GM12891 (cell line): ENCODE measurements around the gene EVX2.

Source experiments
- PAX5 ChIP-seq: IDR thresholded peaks from 2 replicates; pipeline ENCODE4 v1.6.1; 2011; ENCODE audit warnings: low read length, moderate library complexity, mild to moderate bottlenecking; ENCODE audit not compliant: insufficient read depth, severe bottlenecking
- POLR2A ChIP-seq: IDR thresholded peaks from 2 replicates; pipeline ENCODE4 v1.6.1; 2011; ENCODE audit warnings: low read depth, low read length, control low read depth
- POLR2AphosphoS5 ChIP-seq: IDR thresholded peaks from 2 replicates; pipeline ENCODE4 v1.6.1; 2011; ENCODE audit warnings: low read depth, low read length, control low read depth
- POU2F2 ChIP-seq: IDR thresholded peaks from 2 replicates; pipeline ENCODE4 v1.6.1; 2011; ENCODE audit warnings: low read depth, mild to moderate bottlenecking, control low read depth, low read length, moderate library complexity
- SPI1 ChIP-seq: IDR thresholded peaks from 2 replicates; pipeline ENCODE4 v1.6.1; 2011; ENCODE audit warnings: low read depth, low read length, control low read depth
- TAF1 ChIP-seq: IDR thresholded peaks from 2 replicates; pipeline ENCODE4 v1.6.1; 2011; ENCODE audit warnings: low read depth, low read length, control low read depth

GRCh38 chr2:176096986-176097819, 13.4 kb upstream of the EVX2 start:
- TF ChIP-seq POLR2A: no peak
- TF ChIP-seq POLR2AphosphoS5: no peak
- TF ChIP-seq TAF1: no peak
- no peak; the same call in 1 of the 2 replicates for TF ChIP-seq SPI1
- no peak for TF ChIP-seq PAX5
- TF ChIP-seq POU2F2: no peak
